ENCODE data around the gene KCNMA1.
"Not testable (repeated sequence)": the region's sequence is repeated elsewhere in the genome, so short reads cannot be mapped to it uniquely, and the experiment has no call there.

The KCNMA1 gene

GRCh38 chr10:77602913-77603533 lies 34.6 kb downstream of the KCNMA1 start:
- no peak for DNase-seq

GRCh38 chr10:77602231-77602912 lies 35.2 kb downstream of the KCNMA1 start:
- DNase-seq = no peak

GRCh38 chr10:77601488-77601887 lies 36.1 kb downstream of the KCNMA1 start:
- DNase-seq = no peak

GRCh38 chr10:77600640-77601039 lies 37.0 kb downstream of the KCNMA1 start:
- DNase-seq = no peak

- DNase-seq = no peak
Observed at GRCh38 chr10:77599651-77600050, 38.0 kb downstream of the KCNMA1 start.

GRCh38 chr10:77598606-77599005 lies 39.0 kb downstream of the KCNMA1 start:
- no peak for DNase-seq

GRCh38 chr10:77597560-77597959 lies 40.0 kb downstream of the KCNMA1 start:
- DNase-seq = no peak

- DNase-seq = no peak
Observed at GRCh38 chr10:77594471-77594783, 43.2 kb downstream of the KCNMA1 start.

- no peak for DNase-seq
Observed at GRCh38 chr10:77593771-77594470, 43.7 kb downstream of the KCNMA1 start.

GRCh38 chr10:77592946-77593636 lies 44.5 kb downstream of the KCNMA1 start:
- DNase-seq = no peak

- DNase-seq = no peak
Observed at GRCh38 chr10:77592510-77592909, 45.1 kb downstream of the KCNMA1 start.

GRCh38 chr10:77591238-77591880 lies 46.2 kb downstream of the KCNMA1 start:
- no peak for DNase-seq

- no peak for DNase-seq
Observed at GRCh38 chr10:77590344-77591237, 47.0 kb downstream of the KCNMA1 start.

GRCh38 chr10:77589703-77590102 lies 47.9 kb downstream of the KCNMA1 start:
- not testable (repeated sequence) for DNase-seq

- no peak for DNase-seq
Observed at GRCh38 chr10:77588886-77589285, 48.7 kb downstream of the KCNMA1 start.

- no peak for DNase-seq
Observed at GRCh38 chr10:77587416-77587790, 50.2 kb downstream of the KCNMA1 start.

- DNase-seq = no peak
Observed at GRCh38 chr10:77586719-77587415, 50.7 kb downstream of the KCNMA1 start.

GRCh38 chr10:77584938-77585337 lies 52.7 kb downstream of the KCNMA1 start:
- DNase-seq = no peak

- DNase-seq = no peak
Observed at GRCh38 chr10:77583527-77583926, 54.1 kb downstream of the KCNMA1 start.

GRCh38 chr10:77582710-77583115 lies 54.9 kb downstream of the KCNMA1 start:
- no peak for DNase-seq

- no peak for DNase-seq
Observed at GRCh38 chr10:77581738-77582137, 55.9 kb downstream of the KCNMA1 start.

- DNase-seq = no peak
Observed at GRCh38 chr10:77580482-77580881, 57.1 kb downstream of the KCNMA1 start.
